A375 (cell line): Measurements from ENCODE around the gene ENTPD5. TPM values are rescaled to one million over a fixed set of nuclear protein-coding genes. Genes with fewer than 3 reads are reported as not detected.

Experiments used
- small RNA-seq: library from RNA; depleted of rRNA; stranded (forward); fragments of <200 nt; gene quantifications from one replicate; pipeline ENCODE3, GENCODE V24; 2014
- total RNA-seq: library from RNA; depleted of rRNA; stranded (reverse); fragments of >200 nt; shearing (Covaris generic); gene quantifications from 2 replicates; pipeline ENCODE4 v1.2.3, GENCODE V29; 2014; rRNA removed

The ENTPD5 gene
- 6.1 and 7.4 TPM in 2 replicates for total RNA-seq

GRCh38 chr14:74018586-74019407, at the start of gene ENTPD5, which contains the start of gene BBOF1:
TSS of gene ENTPD5 (minus strand) at chr14:74019288. CDS start at chr14:73988102, 31,186 bp downstream.
TSS of gene BBOF1 (plus strand) at chr14:74019349. CDS start at chr14:74019479, 130 bp downstream.

GRCh38 chr14:73949752-73950734, 69.0 kb downstream of the ENTPD5 start, which contains the start of the genes COQ6 and FAM161B:
TSS of gene COQ6 (plus strand) at chr14:73950302. CDS start at chr14:73950333, 31 bp downstream.
TSS of gene FAM161B (minus strand) at chr14:73950094. CDS start at chr14:73950026, 68 bp downstream.

Small RNA genes within 50 kb of the gene (small RNA-seq; reads per million reads assigned to genes)
- gene AC005480.2 = not detected

Other genes with a start within 250 kb of the ENTPD5 start
- 6.4 and 11.0 TPM in 2 replicates for gene PTGR2, start 167.5 kb downstream of the ENTPD5 start, total RNA-seq
- gene ZNF410, start 132.4 kb downstream of the ENTPD5 start, total RNA-seq = 39.6 and 45.3 TPM in 2 replicates
- 2.1 and 2.3 TPM in 2 replicates for gene FAM161B, start 69.2 kb downstream of the ENTPD5 start, total RNA-seq
- gene COQ6, start 69.0 kb downstream of the ENTPD5 start, total RNA-seq = 16.9 and 22.4 TPM in 2 replicates
- gene BBOF1, start 61 bp upstream of the ENTPD5 start, total RNA-seq = 1.6 and 2.2 TPM in 2 replicates
- 5.4 and 7.6 TPM in 2 replicates for gene ALDH6A1, start 65.2 kb upstream of the ENTPD5 start, total RNA-seq
- gene LIN52, start 65.7 kb upstream of the ENTPD5 start, total RNA-seq = 6.7 and 6.8 TPM in 2 replicates
- gene VSX2, start 220.2 kb upstream of the ENTPD5 start, total RNA-seq = not detected in 2 replicates